CD14-positive monocyte (primary cell): Measurements from ENCODE around the gene LAMP5. TPM values are rescaled to one million over a fixed set of nuclear protein-coding genes. Genes with fewer than 3 reads are reported as not detected.

Experiments used
- DNase-seq, 3 donors: peaks; one replicate each; pipeline ENCODE4 v3.0.0-alpha.2; 2011 to 2022
- H2AFZ ChIP-seq: 2 replicates; pipeline ENCODE4 v1.6.0; 2012; ENCODE audit warnings: mild to moderate bottlenecking, low read depth, low read length, inconsistent platforms; ENCODE audit not compliant: insufficient read depth, poor library complexity, severe bottlenecking
- H3K27ac ChIP-seq, 2 donors: 1 replicate in 1 of 2; 2 replicates in 1 of 2; pipeline ENCODE4 v1.5.1; 2012 to 2013; ENCODE audit warnings: low read length in 2 of 2, control low read depth in 1 of 2, inconsistent platforms in 1 of 2, low read depth in 1 of 2, mild to moderate bottlenecking in 1 of 2
- H3K27me3 ChIP-seq, 2 donors: one replicate each; pipeline versions ENCODE4 v1.6.0 to v1.6.1; 2011 to 2013; ENCODE audit warnings: low read length in 2 of 2; ENCODE audit not compliant: control insufficient read depth in 2 of 2, insufficient read depth in 2 of 2
- H3K36me3 ChIP-seq, 2 donors: replicated peaks in 1 of 2; 1 replicate in 1 of 2; 2 replicates in 1 of 2; pipeline versions ENCODE4 v1.5.1 to v1.6.1; 2012 to 2013; ENCODE audit warnings: low read length in 2 of 2, control low read depth in 1 of 2, inconsistent platforms in 1 of 2, mild to moderate bottlenecking in 1 of 2; ENCODE audit not compliant: insufficient read depth in 2 of 2, control insufficient read depth in 1 of 2
- H3K4me1 ChIP-seq, 2 donors: 1 replicate in 1 of 2; 2 replicates in 1 of 2; pipeline versions ENCODE4 v1.5.1 to v1.6.1; 2012 to 2013; ENCODE audit warnings: low read length in 2 of 2, control low read depth in 1 of 2, inconsistent platforms in 1 of 2, mild to moderate bottlenecking in 1 of 2, moderate library complexity in 1 of 2; ENCODE audit not compliant: insufficient read depth in 2 of 2, control insufficient read depth in 1 of 2
- H3K4me2 ChIP-seq: replicated peaks from 2 replicates; pipeline ENCODE3; 2012; ENCODE audit warnings: low read length, moderate library complexity, mild to moderate bottlenecking; ENCODE audit not compliant: poor library complexity, severe bottlenecking; ENCODE audit errors: extremely low read depth
- H3K4me3 ChIP-seq, 3 experiments: fragments of 200-600 bp in 1 of 3; sonication (generic) in 1 of 3; replicated peaks in 1 of 3; 1 replicate in 2 of 3; 2 replicates in 1 of 3; pipeline ENCODE4 v1.5.1; 2011 to 2013; ENCODE audit warnings: low read length in 3 of 3, mild to moderate bottlenecking in 3 of 3, control low read depth in 2 of 3, low read depth in 2 of 3, inconsistent platforms in 1 of 3, moderate library complexity in 1 of 3
- H3K79me2 ChIP-seq: 2 replicates; pipeline ENCODE4 v1.6.0; 2012; ENCODE audit warnings: mild to moderate bottlenecking, control low read depth, inconsistent platforms, low read length, moderate library complexity; ENCODE audit not compliant: insufficient read depth
- H3K9ac ChIP-seq: 2 replicates; pipeline ENCODE4 v1.6.0; 2017; ENCODE audit warnings: low read length, mild to moderate bottlenecking; ENCODE audit not compliant: insufficient read depth, poor library complexity, severe bottlenecking
- H3K9me3 ChIP-seq, 2 donors: replicated peaks in 1 of 2; 1 replicate in 1 of 2; 2 replicates in 1 of 2; pipeline versions ENCODE4 v1.5.1 to v1.6.1; 2012 to 2013; ENCODE audit warnings: low read length in 2 of 2, control low read depth in 1 of 2; ENCODE audit not compliant: control insufficient read depth in 1 of 2, insufficient read depth in 1 of 2
- H4K20me1 ChIP-seq: 2 replicates; pipeline ENCODE4 v1.6.0; 2012; ENCODE audit warnings: mild to moderate bottlenecking, low read length, control low read depth, moderate library complexity; ENCODE audit not compliant: insufficient read depth
- H3K27ac Mint-ChIP-seq, 7 donors: one replicate each; pipeline ENCODE4 v1.8.0; 2020; ENCODE audit warnings: mild to moderate bottlenecking in 7 of 7, mixed read lengths in 7 of 7, moderate library complexity in 6 of 7, inconsistent platforms in 2 of 7
- H3K27me3 Mint-ChIP-seq, 3 donors: one replicate each; pipeline ENCODE4 v1.8.0; 2021 to 2022; ENCODE audit warnings: low read depth in 3 of 3, mild to moderate bottlenecking in 3 of 3, mixed read lengths in 3 of 3, moderate library complexity in 3 of 3, inconsistent platforms in 1 of 3
- H3K36me3 Mint-ChIP-seq, 2 donors: one replicate each; pipeline ENCODE4 v1.8.0; 2020; ENCODE audit warnings: mixed read lengths in 2 of 2, inconsistent platforms in 1 of 2, mild to moderate bottlenecking in 1 of 2
- H3K4me1 Mint-ChIP-seq: one replicate; pipeline ENCODE4 v1.8.0; 2020; ENCODE audit warnings: mild to moderate bottlenecking, mixed read lengths
- H3K4me3 Mint-ChIP-seq, 2 donors: one replicate each; pipeline ENCODE4 v1.8.0; 2020; ENCODE audit warnings: mild to moderate bottlenecking in 2 of 2, mixed read lengths in 2 of 2, moderate library complexity in 1 of 2
- H3K9me3 Mint-ChIP-seq, 7 donors: one replicate each; pipeline ENCODE4 v1.8.0; 2020 to 2022; ENCODE audit warnings: mixed read lengths in 7 of 7, mild to moderate bottlenecking in 6 of 7, moderate library complexity in 6 of 7, inconsistent platforms in 2 of 7
- CTCF ChIP-seq: fragments of 200-600 bp; IDR thresholded peaks from one replicate; pipeline ENCODE4 v1.8.0; 2022; ENCODE audit warnings: antibody characterized with exemption, mild to moderate bottlenecking
- WGBS: methylation state at CpG from one replicate; pipeline ENCODE4 v1.1.5; 2013; ENCODE audit warnings: missing lambda C conversion rate; ENCODE audit not compliant: insufficient coverage; 5-methylcytosine and 5-hydroxymethylcytosine counted together
- intact Hi-C, 2 donors: fragments of 100-400 bp; cut with micrococcal nuclease; formaldehyde crosslinking; loops; one replicate each; pipeline versions ENCODE4 v1.15.0 to v1.15.1; 2023
- polyA plus RNA-seq, 3 donors: library from polyadenylated mRNA; depleted of rRNA in 1 of 3; unstranded in 2 of 3; stranded (reverse) in 1 of 3; fragments of 300-500 nt in 2 of 3; fragments of >200 nt in 1 of 3; fragmentation: Illumina TruSeq in 2 of 3; gene quantifications; 1 replicate in 2 of 3; 2 replicates in 1 of 3; pipeline ENCODE4 v1.2.3, GENCODE V29; 2012 to 2021

LAMP5 gene
- polyA plus RNA-seq, 3 donors: 0.92 to 2.6 (median 1.5) TPM

GRCh38 chr20:9515741-9516233, 1.4 kb downstream of the LAMP5 start:
- WGBS: 1% methylated on average over 37 of the region's 38 CpGs
- no peak overlapping the region for H3K9ac ChIP-seq
- H3K4me3 ChIP-seq: peak overlapping the region; percentile 46 to 76 (median 51)
- H4K20me1 ChIP-seq: no peaks in the 10 kb centered on the region
- intact Hi-C loops: no loop called here
- H3K36me3 ChIP-seq: no peaks in the 10 kb centered on the region
- no peaks in the 10 kb centered on the region for H3K79me2 ChIP-seq
- Mint-ChIP-seq H3K27me3 (peaks cover 71 to 82% (median 79%) of the 10 kb centered on the region in 3 donors), H3K36me3 (peaks cover 22 to 24% of the 10 kb centered on the region in 2 donors), H3K4me3 (peak overlapping the region; percentile 79 to 92), H3K4me1 (peaks cover 42% of the 10 kb centered on the region), H3K9me3 (peaks cover 0 to 16% (median 6%) of the 10 kb centered on the region in 7 donors), H3K27ac (no peak overlapping the region)
- no peak overlapping the region for H3K27ac ChIP-seq
- TF ChIP-seq CTCF: no peak
- H2AFZ ChIP-seq: peak overlapping the region; percentile 80
- DNase-seq: peak in 1 of 3 donors; percentile 36
- H3K9me3 ChIP-seq: peaks cover 0 to 3% of the 10 kb centered on the region in 2 donors
- H3K27me3 ChIP-seq: peaks cover 54 to 79% of the 10 kb centered on the region in 2 donors
- H3K4me1 ChIP-seq: peaks cover 30 to 34% of the 10 kb centered on the region in 2 donors
- peak overlapping the region; percentile 91 for H3K4me2 ChIP-seq

GRCh38 chr20:9516234-9516871, 2.0 kb downstream of the LAMP5 start:
- H3K36me3 Mint-ChIP-seq: peaks cover 24 to 25% of the 10 kb centered on the region in 2 donors
- H3K27me3 Mint-ChIP-seq: peaks cover 69 to 78% (median 76%) of the 10 kb centered on the region in 3 donors
- intact Hi-C loops: no loop called here
- H3K79me2 ChIP-seq: no peaks in the 10 kb centered on the region
- H3K4me1 Mint-ChIP-seq: peaks cover 40% of the 10 kb centered on the region
- H3K36me3 ChIP-seq: no peaks in the 10 kb centered on the region
- H3K4me2 ChIP-seq: peak overlapping the region; percentile 91
- peak in 2 of 3 donors; percentile 18 to 31 for DNase-seq
- H3K27me3 ChIP-seq: peaks cover 50 to 73% of the 10 kb centered on the region in 2 donors
- H3K9ac ChIP-seq: peak overlapping the region; percentile 27
- 5% methylated on average over 28 of the region's 28 CpGs for WGBS
- no peak for TF ChIP-seq CTCF
- H3K9me3 ChIP-seq: peaks cover 0 to 3% of the 10 kb centered on the region in 2 donors
- peaks cover 0 to 16% (median 6%) of the 10 kb centered on the region in 7 donors for H3K9me3 Mint-ChIP-seq
- H3K4me3 Mint-ChIP-seq: peak overlapping the region; percentile 79 to 92
- no peaks in the 10 kb centered on the region for H4K20me1 ChIP-seq
- peak overlapping the region; percentile 46 to 76 (median 51) for H3K4me3 ChIP-seq
- H3K27ac ChIP-seq: no peak overlapping the region
- no peak overlapping the region for H3K27ac Mint-ChIP-seq
- peaks cover 29 to 34% of the 10 kb centered on the region in 2 donors for H3K4me1 ChIP-seq
- peak overlapping the region; percentile 80 for H2AFZ ChIP-seq
